NCI-H2107 (cell line): ENCODE measurements around the gene GAREM2.
A peak's percentile ranks its signal among the peaks of the same experiment; 100 is the strongest.
"Not testable (repeated sequence)": the region's sequence is repeated elsewhere in the genome, so short reads cannot be mapped to it uniquely, and the experiment has no call there.

Experiments used
- DNase-seq: peaks from one replicate; lab custom pipeline; 2025; lab: John Stamatoyannopoulos, UW

The GAREM2 gene

DNA sequence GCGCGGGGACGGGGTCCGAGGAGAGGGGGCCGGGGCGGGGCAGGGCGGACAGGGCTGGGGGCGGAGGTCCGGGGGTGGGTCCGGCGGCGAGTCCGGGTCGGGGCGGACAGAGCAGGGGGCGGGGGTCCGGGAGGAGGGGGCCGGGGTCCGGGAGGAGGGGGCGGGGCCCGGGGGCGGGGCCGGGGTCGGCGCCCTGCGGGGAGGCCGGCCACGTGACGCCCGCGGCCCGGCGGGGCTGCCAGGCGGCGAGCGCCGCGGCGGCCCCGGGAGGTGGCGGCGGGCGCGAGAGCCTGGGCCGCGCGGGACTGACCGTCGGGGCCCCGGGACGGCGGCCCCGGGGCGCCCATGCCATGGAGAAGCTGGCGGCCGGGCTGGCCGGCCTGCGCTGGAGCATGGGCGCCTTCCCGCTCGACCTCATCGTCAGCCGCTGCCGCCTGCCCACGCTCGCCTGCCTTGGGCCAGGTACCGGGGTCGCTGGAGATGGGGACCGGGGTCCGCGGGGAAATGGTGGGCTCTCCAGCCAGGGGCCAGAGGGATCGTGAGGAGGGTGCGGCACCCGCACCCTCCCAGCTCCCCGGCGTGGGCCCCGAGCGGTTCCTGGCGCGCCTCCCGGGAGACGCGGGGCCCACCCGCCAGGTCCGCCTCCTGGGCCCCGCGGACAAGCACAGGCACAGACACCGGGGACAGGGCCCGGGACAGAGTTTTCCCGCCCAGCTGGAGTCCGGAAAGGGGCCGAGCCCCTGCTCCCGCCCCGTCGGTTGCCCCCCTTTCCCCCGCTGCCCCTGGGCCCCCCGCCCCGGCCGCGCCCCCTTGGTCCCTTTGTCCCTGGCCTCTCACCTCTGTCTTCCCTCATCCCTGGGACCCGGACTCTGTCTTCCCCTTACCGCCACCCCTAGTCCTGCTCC is at the start of gene GAREM2:
Gene GAREM2 (plus strand): TSS at position 218 of the 905 bp plus-strand sequence. CDS start 133 bp downstream, at position 351.
- no peak for DNase-seq

DNA sequence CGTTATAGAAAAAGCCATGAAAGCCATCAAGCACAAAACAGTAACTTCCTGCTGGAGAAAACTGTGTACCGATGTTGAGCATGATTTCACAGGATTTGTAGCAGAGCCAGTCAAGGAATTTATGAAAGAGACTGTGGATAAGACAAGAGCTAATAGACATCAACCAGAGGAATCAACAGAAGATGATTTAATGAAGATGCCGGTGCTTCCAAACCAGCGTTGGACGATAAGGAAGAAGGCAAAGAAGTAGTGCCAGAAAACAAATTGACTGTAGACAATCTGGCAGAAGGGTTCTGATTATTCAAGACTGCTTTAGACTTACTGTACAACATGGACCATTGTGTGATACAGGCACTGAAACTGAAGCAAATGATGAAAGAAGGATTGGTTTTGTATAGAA is 49.5 kb upstream of the GAREM2 start:
- no peak for DNase-seq

DNA sequence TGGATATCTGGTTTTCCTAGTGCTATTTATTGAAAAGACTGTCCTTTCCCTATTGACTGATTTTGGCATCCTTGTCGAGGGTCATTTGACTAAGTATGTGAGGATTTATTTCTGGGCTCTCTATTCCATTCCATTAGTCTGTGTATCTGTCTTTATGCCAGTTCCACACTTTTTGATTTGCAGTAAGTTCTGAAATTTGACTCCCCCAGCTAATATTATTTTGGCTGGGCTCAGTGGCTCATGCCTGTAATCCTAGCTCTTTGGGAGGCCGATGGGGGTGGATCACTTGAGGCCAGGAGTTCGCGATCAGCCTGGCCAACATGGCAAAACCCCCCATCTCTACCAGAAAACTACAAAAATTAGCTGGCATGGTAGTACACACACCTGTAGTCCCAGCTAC is 46.8 kb upstream of the GAREM2 start:
- DNase-seq = no peak

- no peak for DNase-seq
Observed at GRCh38 chr2:26128176-26128575, 44.7 kb upstream of the GAREM2 start.

GRCh38 chr2:26130763-26131162 is 42.1 kb upstream of the GAREM2 start:
- no peak for DNase-seq

DNA sequence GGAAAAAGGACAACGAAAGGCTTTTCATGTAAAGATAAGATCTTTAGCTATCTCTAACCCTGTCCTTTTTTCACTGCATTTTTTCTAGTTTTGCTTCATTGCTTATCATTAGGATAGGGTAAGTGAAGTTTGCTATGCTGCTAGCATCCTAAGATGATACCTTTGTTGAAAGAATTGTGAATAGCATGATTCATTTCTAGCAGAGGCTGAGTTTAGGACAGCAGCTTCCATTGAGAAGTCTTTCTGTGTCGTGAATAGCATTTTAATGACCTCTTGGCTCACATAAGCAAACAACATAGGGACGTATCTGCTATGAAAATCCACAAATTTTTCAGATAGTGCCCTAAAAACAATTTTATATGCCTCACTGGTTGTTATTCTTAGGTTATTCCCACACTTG is 36.4 kb upstream of the GAREM2 start:
- no peak for DNase-seq

DNA sequence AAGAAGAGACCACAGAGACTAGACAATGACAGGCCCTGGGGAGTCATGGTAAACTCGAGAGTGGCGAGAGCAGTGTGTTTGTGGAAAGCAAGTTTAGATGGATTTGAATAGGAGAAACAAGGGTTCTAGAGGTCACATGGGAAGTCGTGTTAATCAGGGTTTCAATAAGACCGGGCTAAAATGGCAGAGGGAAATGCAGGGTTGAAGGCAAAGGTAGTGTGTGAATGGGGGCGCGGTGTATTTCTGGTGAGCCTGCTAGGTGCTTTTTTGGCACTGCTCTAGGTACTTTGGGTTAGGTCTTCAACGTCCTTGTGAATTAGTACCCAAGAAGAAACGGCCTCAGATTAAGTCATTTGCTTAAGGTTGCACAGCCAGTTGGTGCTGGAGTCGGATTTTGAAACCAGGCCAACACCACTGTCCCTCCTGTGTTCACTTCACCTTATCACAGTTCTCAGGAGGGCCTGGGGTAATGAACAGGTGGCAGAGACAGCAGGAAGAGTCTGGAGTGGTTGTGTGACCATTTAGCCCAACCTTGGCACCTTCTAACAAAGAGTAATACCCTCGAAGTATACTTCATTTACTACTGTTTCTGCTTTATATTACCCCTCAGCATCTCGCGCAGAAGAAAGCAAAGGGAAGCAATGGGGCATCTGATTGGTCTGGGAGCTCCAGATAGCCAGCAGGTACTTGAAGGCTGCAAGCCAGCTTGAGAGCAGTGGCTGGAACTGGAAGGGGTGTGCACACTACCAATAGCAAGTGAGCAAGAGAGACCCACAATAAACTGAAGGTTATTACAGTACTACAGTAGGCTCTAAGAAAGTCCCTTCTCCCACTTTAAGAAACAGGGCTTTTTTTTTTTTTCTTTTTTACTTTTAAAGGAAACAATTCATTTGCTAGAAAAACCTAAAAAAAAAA is 33.4 kb upstream of the GAREM2 start:
- no peak for DNase-seq

DNA sequence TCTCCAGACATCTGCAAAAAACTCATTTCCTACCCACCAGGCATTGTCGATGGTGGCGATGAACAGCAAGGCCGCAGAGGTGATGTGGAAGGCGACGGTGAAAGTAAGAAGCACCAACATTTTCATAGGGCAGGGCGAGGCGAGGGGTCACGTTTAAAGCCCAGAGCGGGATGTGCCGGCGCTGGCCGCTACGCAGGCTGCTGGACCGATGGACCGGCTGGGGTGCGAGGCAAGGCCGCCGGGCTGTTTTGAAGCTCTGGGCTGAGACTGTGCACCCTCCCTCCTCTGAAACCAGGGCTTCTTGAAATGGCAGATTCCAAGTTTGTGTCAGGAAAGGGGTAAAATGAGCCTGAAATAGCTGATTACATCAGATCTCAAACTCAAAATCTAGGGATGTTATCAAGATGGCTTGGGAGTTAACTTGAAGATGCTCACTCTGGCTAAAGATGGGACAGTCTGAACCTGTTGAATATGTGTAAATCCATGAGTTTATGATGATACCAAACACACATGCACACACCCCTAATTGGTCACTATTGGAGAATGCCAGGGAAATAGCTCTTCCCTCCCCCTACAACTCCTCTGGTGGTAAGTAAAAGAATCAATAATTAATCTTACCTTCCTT is 31.6 kb upstream of the GAREM2 start:
- no peak for DNase-seq

GRCh38 chr2:26144031-26144430 is 28.9 kb upstream of the GAREM2 start:
- peak; percentile 23 for DNase-seq

- DNase-seq = no peak
Observed at GRCh38 chr2:26144953-26145680, 27.8 kb upstream of the GAREM2 start.

- DNase-seq = no peak
Observed at GRCh38 chr2:26148501-26148900, 24.4 kb upstream of the GAREM2 start.

GRCh38 chr2:26150243-26150642 is 22.6 kb upstream of the GAREM2 start:
- no peak for DNase-seq

GRCh38 chr2:26157580-26157979 is 15.3 kb upstream of the GAREM2 start:
- no peak for DNase-seq

- DNase-seq = no peak
Observed at GRCh38 chr2:26161926-26162325, 11.0 kb upstream of the GAREM2 start.

- DNase-seq = no peak
Observed at GRCh38 chr2:26162963-26163362, 9.9 kb upstream of the GAREM2 start.

DNA sequence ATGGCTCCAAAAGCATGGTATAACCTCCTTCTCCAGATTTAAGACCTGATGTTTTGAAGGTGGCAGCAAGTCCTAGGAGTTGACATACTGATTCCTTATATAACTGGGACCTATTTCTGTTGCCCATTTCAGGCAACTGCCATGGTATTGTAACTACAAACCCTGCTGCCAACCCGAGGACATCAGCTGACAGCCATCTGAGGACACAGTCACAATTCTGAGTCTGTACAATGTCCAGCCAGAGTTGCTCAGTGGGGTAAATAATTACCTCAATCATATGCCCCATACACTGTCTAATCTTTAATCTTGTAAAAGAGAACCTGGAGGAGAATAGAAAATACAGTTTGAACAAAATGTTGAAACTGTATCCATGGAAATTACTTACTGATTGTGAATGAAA is 8.7 kb upstream of the GAREM2 start:
- DNase-seq = no peak

DNA sequence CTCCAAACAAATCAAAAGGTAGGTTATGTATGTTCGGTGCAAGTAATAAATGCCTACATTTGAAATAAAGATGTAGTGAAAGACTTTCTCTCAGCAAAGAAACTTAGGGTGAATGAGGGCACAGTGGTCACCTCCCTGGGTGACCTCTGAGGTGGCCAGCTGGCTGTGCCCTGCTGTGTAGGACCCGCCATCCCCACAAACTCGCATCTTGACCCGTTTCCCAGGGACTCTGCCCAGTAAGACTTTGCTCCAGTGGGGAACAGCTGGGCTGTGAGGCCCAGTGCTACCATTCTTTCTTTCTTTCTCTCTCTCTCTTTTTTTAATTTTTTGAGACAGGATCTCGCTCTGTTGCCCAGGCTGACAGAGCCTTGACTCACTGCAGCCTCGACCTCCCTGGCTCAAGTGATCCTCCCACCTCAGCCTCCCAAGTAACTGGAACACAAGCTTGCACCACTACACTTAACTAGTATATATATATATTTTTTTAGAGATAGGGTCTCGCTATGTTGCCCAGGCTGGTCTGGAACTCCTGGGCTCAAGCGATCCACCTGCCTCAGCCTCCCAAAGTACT is 8.2 kb upstream of the GAREM2 start:
- no peak for DNase-seq

- no peak for DNase-seq
Observed at GRCh38 chr2:26165403-26165802, 7.5 kb upstream of the GAREM2 start.

DNA sequence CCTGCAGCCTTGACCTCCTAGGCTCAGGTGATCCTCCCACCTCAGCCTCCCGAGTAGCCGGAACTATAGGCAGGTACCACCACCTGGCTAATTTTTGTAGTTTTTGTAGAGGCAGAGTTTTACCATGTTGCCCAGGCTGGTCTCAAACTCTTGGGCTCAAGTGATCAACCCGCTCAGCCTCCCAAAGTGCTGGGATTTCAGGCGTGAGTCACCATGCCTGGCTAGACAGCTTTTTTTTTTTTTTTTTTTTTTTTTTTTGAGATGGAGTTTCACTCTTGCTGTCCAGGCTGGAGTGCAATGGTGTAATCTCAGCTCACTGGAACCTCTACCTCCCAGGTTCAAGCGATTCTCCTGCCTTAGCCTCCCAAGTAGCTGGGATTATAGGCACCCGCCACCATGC is 6.3 kb upstream of the GAREM2 start:
- DNase-seq = not testable (repeated sequence)

DNA sequence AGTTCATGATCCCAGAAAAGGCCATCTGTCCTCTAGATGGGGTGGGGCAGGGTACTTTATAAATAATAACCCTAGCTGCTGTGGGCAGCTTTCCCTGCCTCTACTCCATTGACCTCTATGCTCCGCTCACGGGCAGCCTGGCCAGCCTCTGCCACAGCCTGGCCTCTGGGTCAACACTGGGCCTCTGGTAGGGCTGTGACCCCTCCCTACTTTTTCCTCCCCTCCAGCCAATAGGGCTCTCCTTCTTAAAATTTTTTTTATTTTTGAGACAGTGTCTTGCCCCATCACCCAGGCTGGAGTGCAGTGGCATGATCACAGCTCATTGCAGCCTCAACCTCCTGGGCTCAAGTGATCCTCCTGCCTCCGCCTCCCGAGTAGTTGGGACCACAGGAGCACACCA is 4.1 kb upstream of the GAREM2 start:
- no peak for DNase-seq

- DNase-seq = no peak
Observed at GRCh38 chr2:26169226-26169625, 3.7 kb upstream of the GAREM2 start.
